HL-60/S4 treated with phorbol 12-myristate 13-acetate at 8.2 ng/mL for 4 days and 3 days (cell line): ENCODE results near the gene CISTR.

Experiments used
- in situ Hi-C: fragments of 300-500 bp; cut with MboI; formaldehyde crosslinking; loops from 2 replicates; pipeline ENCODE4 v1.15.0; 2022; ENCODE audit warnings: low sequenced_read_pairs

Gene CISTR

DNA sequence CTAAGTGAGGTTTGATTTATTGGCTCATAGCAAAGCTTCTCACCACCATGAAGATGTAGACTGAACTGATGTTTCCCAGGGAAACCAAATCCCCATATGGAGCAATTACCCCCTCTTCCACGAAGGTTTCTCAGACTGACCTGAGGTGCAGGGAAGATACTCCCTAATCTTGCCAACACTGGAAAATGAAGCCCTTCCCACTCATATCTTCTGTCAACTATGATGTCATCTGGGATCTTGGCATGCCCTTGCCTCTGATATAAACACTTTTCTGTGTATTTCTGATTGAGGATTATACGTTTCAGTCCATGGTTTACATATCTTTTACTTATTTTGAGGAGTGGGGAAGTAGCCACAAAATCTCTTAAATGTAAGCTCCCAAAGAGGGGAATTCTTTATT is 14.1 kb upstream of the CISTR start:
- in situ Hi-C loops = loop anchor here (25.0 kb wide), 1 partner anchor 446 kb away; no protein-coding TSS in a partner anchor

- in situ Hi-C loops = loop anchor here (25.0 kb wide), 1 partner anchor 448 kb away; no protein-coding TSS in a partner anchor
Observed at GRCh38 chr12:53764615-53765014, 12.8 kb upstream of the CISTR start.

DNA sequence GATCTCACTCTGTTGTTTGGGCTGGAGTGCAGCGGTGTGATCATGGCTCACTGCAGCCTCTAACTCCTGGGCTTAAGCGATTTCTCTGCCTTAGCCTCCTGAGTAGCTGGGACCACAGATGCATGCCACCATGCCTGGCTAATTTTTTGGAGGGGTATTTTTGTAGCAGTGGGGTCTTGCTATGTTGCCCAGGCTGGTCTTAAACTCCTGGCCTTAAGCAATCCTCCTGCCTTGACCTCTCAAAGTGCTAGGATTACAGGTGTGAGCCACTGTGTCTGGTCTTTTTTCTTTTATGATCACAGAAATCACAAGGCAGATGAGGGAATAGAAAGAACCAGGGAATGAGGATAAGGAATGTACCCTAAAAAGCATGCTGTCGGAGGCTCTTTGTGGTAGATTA is 11.0 kb upstream of the CISTR start:
- in situ Hi-C loops = loop anchor here (25.0 kb wide), 1 partner anchor 450 kb away; no protein-coding TSS in a partner anchor

- in situ Hi-C loops = loop anchor here (25.0 kb wide), 1 partner anchor 451 kb away; no protein-coding TSS in a partner anchor
Observed at GRCh38 chr12:53761306-53761705, 9.5 kb upstream of the CISTR start.

GRCh38 chr12:53759261-53759660 is 7.5 kb upstream of the CISTR start:
- in situ Hi-C loops = loop anchor here (25.0 kb wide), 1 partner anchor 453 kb away; no protein-coding TSS in a partner anchor

DNA sequence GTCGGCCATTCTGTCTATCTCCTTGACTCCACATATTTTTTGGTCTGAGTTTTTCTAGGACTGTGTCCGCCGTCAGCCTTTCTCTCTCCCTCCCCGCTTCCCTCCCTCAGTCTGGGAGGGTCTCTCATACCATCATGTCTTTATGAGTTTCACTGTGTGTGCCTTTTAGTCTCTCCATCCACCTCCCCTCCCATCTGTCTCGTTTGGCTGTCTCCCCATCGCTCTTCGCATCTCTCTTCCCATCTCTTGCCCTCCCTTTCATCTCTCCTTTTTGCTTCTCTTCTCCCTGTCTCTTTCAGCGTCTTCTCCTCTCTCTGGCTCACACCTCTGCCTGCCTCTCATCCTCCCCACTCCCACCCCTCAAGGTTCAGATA is 6.9 kb upstream of the CISTR start:
- in situ Hi-C loops = loop anchor here (25.0 kb wide), 1 partner anchor 454 kb away; no protein-coding TSS in a partner anchor

DNA sequence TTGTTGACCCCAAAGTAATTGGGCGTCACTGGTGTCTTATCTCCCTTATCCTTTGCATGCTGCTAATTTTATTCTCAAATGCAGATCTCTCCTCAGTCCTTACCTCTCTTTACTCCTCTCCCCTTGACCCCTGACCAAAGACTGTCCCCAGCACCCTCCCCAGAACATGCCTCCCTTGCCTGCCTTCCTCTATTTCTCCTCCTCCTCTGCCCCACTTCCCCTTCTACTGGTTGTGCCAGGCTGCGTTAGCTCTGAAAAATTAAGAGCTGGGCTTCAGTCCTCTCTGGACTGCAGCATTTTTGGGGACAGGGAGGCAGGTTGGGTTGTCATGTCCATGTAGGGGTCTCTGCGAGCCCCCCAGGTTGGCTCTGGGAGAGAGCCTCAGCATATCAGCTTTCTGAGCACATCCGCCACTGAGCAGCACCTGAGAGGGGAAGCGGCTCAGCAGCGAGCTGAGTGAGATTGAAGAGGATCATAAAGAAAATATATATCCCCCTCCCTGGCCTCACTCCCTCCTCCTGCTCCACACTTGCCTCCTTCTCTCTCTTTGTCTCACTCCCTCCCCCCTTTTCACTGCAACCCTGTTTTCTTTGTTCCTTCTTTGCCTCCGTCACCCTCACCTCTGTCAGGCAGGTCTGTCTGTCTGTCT is 6.4 kb upstream of the CISTR start:
- in situ Hi-C loops = loop anchor here (25.0 kb wide), 1 partner anchor 454 kb away; no protein-coding TSS in a partner anchor

DNA sequence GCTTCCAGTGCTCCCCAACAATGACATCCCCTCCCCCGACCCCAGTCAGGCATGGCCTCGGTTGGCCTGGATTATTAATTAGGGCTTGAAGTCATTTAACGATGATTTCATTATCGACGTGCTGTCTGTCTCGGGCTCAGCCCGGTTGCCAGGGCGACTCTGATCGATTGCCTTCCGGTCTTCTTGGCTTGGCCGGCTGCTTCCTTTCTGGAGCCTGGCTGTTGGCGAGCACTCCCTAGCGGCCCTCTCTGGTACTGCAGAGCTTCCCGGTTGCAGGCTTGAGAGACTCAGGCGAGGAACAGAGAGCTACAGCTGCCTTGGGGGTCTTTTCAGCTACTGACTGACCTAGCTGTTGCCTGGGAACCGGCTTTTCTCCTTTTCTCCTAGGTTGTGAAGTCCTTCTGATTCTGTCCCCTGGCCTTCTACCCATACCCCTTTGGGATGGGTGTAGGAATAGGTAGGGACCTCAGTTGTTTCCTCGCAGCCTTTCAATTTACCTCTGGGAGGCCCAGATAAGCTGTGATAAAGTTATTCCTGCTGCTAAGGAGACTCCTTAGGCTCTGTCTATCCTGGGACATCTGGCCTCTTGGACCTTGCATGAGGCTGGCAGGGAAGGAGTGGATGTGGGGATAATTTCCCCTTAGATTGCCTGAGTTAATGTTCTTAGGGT is 5.5 kb upstream of the CISTR start:
- in situ Hi-C loops = loop anchor here (25.0 kb wide), 1 partner anchor 455 kb away; no protein-coding TSS in a partner anchor

GRCh38 chr12:53756300-53757100 is 4.7 kb upstream of the CISTR start:
- in situ Hi-C loops = loop anchor here (25.0 kb wide), 1 partner anchor 456 kb away; no protein-coding TSS in a partner anchor

GRCh38 chr12:53755893-53756292 is 4.1 kb upstream of the CISTR start:
- in situ Hi-C loops = loop anchor here (25.0 kb wide), 1 partner anchor 456 kb away; no protein-coding TSS in a partner anchor

DNA sequence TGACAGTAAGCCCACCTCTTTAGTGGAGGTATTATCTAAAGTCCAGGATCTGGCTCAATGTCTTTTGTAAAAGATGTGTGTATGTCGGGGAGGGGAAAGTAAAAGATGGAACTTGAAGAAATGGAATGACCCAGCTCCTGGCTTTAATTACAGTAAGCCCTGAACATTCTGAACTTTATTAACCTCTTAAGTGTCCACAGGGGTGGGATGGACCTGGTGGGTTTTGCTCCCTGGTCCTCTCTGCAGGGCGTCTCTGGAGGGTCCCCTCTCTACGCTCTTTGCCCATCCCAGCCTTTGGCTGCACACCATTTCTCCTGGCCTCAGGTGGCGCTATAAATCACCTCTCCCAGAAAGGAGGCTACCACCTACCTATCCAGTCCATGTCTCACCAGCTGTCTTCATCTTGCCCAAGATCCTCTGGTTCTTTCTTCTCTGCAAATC is 3.7 kb upstream of the CISTR start:
- in situ Hi-C loops = loop anchor here (25.0 kb wide), 1 partner anchor 457 kb away; no protein-coding TSS in a partner anchor

- in situ Hi-C loops = loop anchor here (25.0 kb wide), 1 partner anchor 458 kb away; no protein-coding TSS in a partner anchor
Observed at GRCh38 chr12:53754633-53755264, 3.0 kb upstream of the CISTR start.

DNA sequence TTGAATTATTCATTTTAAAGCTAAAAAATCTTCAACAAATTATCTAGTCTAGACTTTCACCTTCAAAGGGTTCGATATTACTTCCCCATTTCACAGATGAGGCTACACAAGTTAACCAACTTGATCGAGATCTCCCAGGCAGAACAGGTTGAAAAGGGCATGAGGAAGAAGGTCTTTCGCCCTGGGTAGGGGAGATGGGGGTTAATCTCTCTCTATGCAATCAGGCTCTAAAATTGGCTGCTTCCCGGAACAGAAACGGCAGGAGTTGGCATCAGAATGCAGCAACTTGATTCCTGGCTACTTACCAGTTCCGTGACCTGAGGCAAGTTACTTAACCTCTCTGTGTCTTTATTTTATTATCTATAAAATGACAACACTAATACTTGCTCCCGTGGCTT is 2.4 kb upstream of the CISTR start:
- in situ Hi-C loops = loop anchor here (25.0 kb wide), 1 partner anchor 458 kb away; no protein-coding TSS in a partner anchor

GRCh38 chr12:53752621-53753020 is 842 bp upstream of the CISTR start:
- in situ Hi-C loops = loop anchor here (25.0 kb wide), 1 partner anchor 460 kb away; no protein-coding TSS in a partner anchor

DNA sequence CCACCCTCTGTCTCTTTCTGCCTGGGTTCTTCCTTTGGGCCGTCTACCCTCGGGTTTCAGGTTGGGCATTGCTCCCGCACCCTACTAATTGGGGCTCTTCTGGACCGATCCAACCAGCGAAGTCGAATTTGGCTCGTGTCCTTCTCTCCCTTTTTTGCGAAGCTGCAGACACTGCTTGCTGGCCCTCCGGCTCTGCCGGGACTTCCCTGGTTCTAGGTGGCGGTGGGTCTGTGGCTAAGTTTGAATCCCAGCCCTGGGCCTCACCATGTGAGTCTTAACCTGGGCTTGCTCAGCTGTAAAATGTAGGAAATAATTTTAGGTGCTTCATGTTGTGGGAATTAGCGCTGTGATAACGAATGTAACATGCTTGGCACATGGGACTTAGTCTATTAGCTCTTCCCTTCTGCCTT is 418 bp upstream of the CISTR start:
- in situ Hi-C loops = loop anchor here (25.0 kb wide), 1 partner anchor 460 kb away; no protein-coding TSS in a partner anchor

- in situ Hi-C loops = loop anchor here (25.0 kb wide), 1 partner anchor 461 kb away; no protein-coding TSS in a partner anchor
Observed at GRCh38 chr12:53750812-53751335, 905 bp downstream of the CISTR start.

DNA sequence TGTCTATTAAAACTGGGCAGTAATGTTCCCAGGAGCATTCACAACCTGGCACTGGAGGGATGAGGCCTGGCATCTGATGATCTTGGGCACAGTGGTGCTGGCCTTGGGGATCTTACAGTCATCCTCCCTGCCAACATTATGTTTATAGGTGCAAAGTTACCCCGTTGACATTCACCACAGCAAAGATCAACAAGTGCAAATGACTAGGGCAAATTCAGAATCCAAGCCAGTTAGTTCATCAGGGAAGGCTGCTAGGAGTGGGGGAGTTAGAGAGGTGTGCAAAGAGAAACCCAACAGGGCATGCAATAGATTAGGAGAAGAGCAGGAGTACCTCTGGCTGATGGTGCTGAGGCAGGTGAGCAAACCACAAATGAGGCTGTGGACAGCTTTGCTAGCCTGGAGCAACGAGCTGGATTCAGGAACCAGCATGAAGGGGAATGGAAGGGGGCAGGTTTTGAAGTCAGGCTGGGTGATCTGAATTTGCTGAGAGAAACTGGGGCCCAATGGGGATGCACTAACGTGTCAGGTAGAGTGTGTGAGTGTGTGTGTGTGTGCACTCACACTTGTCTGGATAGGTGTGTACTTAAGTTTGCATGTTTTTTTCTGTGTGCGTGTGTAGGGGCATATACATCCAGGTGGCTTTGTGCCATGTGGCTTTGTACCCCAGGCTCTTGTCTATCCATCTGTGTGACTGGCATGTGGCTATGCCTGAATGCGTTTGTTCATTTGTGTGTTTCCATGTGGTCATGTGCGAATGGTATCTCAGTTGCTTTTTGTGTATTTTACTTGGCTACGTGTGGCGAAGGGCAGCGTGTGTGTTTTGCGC is 1.6 kb downstream of the CISTR start:
- in situ Hi-C loops = loop anchor here (10.0 to 25.0 kb wide), 2 partner anchors 55 to 462 kb away; no protein-coding TSS in a partner anchor

DNA sequence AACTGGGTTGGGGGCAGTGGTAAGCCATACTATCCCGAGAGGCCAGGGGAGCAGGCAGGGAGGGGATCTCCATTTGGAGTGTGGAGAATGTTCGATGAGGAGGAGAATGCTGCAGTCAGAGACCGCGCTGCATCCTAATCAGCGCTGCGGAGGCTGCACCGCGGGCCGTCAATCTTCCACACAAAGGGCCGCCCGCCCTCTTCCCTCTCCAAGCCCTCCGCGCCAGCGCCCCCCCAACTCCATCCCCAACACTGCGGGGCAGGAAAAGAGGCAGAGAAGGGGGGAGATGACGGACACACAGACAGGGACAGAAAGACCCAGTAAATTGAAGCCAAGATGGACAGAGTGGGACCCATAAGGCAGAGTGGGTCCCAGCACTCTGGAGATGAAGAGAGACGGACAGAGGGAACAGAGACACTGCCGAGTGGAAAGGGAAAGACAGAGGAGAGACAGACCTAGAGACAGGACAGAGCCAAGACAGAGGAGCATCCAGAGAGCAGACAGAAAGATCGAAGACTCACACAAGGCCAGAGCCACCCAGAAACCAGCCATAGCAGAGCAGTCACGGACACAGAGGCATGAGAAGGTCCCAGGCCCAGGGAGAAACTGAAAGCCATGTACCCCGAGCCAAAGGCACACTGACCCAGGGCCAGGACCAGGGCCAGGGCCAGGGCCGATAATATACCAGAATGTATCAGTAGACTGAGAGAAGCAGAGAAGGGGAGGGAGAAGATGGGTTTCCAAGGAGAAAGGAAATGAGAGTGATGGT is 3.5 kb downstream of the CISTR start:
- in situ Hi-C loops = loop anchor here (10.0 kb wide), 1 partner anchor 53 kb away; no protein-coding TSS in a partner anchor
